GM21447 (cell line): ENCODE data around the gene PTPN1.
"Not testable (repeated sequence)": the region's sequence is repeated elsewhere in the genome, so short reads cannot be mapped to it uniquely, and the experiment has no call there.

Experiments
- ATAC-seq: cut with Tn5 transposase; IDR thresholded peaks from one replicate; pipeline ENCODE4 v1.9.1; 2021; ENCODE audit not compliant: unreplicated experiment

Gene PTPN1

DNA sequence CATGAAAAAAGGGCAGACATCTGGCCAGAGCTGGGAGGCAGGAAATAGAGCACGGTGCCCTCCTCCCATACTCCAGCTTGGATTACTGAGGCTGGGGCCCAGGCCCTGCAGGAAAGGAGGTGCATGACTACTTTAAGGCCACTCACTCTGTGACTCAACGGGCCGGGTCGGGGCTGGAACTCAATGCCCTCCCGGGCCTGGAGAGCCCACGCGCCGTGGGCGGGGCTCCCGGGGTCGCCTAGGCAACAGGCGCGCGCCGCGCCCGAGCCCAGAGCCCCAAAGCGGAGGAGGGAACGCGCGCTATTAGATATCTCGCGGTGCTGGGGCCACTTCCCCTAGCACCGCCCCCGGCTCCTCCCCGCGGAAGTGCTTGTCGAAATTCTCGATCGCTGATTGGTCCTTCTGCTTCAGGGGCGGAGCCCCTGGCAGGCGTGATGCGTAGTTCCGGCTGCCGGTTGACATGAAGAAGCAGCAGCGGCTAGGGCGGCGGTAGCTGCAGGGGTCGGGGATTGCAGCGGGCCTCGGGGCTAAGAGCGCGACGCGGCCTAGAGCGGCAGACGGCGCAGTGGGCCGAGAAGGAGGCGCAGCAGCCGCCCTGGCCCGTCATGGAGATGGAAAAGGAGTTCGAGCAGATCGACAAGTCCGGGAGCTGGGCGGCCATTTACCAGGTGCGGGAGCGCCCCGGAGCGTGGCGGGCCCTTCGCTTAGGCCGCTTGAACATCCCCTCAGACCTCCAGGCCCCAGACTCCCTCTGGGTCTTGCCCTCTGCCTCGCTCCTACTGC, at the start of gene PTPN1:
TSS of gene PTPN1 (plus strand) at position 461 of the 783 bp plus-strand sequence. CDS start at position 606, 145 bp downstream.
- ATAC-seq, result peak; percentile 80

DNA sequence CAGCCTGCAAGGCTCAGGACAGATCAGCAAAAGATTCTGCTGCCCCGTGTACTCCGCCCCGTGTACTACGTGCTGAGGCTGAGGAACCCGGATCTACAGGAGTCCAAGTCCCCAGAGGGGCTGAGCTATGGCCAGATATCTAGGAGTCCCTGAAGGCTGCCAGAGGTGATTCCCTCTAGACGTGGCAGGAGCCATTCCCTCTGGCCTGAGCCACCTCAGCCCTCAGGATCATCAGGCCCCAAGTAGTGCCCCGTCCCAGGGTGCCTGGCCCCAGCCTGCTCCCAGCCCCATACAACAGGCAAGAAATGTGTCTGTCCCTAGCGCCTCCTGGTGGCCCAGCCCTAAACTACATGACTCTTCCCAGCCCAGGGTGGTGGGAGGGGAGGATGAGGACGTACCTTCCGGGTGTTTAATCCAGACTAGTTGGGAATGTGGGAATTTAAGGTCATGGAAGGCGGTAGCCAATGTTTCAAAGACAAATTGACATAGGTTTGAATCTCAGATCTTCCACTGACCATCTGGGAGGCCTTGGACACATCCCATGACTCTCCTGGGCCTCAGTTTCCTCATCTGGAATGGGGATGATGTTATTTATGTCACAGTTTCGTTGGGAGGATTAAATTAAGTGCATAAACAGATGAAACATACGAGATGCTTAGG, 49.4 kb upstream of the PTPN1 start:
- ATAC-seq, result no peak

DNA sequence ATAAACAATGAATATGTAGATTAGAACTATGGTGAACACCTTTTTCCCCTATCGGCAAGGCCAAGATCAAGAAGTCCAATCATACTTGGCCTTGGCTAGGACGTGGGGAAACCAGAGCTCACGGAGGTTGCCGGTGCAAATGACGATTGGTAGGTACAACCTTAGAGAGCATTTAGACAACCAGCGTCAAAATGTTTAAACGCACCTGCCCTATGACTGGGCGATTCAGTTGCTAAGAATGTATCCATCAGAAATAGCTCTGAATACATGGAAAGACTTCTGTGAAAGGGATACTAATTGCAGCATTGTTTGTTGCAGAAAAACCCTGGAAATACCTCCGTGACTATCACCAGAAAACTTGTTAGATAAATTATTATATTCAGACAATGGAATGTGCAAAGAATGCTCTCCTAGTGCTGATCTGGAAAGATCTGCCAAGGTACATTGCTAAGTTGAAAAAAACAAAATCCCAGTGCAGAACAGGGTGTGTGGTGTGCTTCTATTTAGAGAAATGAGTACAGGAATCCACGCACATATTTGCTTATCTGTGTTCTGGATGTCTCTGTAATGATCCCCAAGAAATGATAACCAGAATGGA, 48.0 kb upstream of the PTPN1 start:
- ATAC-seq, result no peak

DNA sequence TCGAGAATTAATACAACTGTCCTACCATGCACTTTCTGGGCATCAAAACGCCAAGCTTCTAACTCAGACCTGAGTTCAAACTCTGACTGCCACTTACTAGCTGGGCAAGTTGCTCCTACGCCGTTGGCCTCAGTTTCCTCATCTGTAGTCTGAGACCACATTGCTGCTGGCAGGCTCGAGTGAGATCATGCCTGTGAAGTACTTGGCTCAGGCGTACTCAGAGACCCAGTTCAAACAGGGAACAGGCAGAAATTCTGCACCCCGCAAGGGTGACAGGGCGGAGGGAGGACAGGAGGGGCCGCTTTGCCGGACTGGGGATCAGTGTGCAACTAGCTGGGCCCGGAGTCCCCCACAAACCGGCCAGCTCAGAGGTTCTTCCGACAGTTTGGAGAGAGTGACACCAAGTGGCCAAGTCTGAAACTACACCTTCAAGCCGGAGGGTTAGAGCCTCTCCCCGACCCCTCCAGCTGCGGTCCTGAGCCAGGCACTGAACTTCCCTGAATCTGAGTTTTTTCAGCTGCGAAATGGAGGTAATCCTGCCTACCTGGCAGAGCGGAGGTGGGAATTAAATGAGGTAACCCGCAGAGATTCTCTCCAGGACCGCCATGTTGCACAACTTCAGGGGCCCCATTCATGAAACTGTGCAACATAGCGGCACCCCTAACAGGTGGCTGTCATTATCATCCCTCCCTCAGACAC, 46.0 kb upstream of the PTPN1 start:
- ATAC-seq, result no peak

DNA sequence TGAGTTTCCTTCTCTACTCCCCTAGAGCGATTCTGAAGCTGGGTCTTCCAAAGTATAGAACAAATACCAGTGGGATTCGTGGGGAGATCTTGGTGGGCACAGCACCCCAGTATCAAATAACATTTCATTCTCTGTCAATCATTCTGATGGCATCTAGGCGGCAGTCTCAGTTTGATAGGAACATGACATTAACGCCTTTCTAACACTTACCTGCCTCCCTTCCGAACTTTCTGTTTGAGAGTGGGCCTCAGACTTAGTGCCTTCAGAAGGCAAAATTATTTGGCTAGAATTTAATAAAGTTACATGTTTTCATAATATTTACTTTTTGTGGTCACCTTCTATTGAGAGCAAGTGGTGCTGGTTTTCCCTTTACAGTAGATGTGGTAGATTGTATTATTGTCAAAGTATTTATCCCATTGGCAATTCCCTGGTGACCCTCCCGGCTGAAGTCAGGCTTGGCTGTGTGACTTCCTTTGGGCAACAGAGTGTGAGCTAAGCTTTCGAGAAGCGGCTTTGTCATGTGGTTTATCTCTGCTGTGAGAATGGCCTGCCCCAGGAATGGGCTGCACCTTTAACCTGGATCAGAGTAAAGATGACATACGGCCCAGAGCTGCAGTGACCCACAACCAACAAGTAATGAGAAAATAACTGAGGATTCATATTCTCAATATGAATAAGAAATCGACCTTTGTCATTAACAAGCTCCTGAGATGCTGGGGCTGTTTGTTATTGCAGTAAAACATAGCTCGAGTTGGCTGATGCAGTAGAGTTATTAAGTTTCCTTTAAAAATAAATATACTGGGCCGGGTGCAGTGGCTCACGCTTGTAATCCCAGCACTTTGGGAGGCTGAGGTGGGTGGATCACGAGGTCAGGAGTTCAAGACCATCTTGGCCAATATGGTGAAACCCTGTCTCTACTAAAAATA, 45.2 kb upstream of the PTPN1 start:
- no peak for ATAC-seq

DNA sequence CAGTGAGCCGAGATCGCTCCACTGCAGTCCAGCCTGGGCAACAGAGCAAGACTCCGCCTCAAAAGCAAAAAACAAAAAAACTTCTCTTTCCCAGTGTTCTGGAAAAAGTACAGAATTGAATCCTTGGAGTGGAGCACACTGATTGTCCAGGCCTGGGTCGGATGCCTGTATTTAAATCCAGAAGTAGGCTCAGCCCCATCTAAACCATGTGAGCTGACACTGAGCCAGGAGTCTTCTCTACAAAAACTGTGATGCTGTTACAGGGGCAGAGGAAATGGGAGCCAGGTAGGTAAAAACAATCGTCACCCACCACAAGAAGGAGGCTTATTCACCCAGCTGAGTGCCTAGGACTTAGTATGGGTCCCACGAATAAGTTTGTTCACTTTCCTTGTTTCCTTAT, 43.0 kb upstream of the PTPN1 start:
- ATAC-seq, result no peak

DNA sequence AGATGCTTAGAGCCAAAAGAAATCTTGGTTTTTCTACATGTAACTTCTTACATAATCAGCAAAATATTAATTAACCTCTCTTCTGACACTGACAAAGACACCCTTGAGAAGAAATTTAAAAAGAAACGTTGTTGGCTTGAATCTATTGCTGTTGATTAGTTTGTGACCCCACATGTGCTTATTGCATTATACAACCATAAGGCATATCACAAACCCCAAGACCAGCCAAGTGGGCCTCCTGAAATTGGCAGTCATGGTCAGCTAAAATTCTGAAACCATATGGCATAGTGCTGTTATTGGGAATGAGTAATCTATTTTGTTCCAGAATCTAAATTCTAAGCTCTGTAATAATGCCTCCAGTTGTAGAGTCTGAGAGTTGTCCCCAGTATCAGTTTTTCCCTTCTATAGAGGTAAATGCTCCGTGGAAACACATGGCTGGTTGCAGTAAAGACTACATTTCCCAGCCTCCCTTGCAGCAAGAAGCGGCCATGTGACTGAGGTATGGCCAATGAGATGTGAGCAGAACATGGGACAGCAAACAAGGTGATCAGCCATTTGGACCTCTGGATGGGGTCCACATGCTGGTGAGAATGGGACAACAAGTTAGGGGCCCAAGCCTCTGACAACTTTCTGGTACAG, 42.3 kb upstream of the PTPN1 start:
- ATAC-seq, result no peak

DNA sequence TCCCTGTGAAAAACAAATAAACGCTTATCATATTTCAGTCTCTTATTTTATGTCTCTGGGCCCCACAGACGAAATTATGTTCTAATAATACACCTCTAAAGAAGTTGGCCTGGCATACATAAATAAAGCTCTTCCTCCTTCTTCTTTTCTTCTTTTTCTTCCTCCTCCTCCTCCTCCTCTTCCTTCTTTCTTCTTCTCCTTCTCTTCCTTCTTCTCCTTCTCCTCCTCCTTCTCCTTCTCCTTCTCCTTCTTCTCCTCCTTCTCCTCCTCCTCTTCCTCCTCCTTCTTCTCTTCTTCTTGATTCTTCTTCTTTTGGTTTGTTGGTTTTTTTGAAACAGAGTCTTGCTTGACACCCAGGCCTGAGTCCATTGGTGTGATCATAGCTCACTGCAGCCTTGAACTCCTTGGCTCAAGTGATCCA, 41.8 kb upstream of the PTPN1 start:
- ATAC-seq, result no peak

DNA sequence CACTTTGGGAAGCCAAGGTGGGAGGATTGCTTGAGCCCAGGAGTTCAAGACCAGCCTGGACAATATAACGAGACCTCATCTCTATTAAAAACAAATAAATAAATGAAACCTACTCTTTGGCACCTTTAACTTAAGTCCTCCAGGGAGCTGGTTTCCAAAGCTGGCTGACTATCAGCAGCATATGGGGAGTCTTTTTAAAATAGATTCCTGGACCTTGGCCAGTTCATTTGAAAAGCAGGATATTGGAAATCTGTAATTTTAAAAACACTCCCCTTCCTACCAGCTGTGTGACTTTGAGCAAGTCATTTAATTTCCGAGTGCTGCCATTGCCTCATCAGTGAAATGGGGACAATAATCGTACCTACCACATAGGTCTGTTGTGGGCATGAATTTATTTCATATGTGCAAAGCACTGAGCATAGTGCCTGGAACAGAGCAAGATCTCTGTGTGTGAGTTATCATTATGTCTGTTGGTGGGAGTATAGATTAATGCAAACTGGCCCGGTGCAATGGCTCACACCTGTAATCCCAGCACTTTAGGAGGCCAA, 40.9 kb upstream of the PTPN1 start:
- no peak for ATAC-seq

DNA sequence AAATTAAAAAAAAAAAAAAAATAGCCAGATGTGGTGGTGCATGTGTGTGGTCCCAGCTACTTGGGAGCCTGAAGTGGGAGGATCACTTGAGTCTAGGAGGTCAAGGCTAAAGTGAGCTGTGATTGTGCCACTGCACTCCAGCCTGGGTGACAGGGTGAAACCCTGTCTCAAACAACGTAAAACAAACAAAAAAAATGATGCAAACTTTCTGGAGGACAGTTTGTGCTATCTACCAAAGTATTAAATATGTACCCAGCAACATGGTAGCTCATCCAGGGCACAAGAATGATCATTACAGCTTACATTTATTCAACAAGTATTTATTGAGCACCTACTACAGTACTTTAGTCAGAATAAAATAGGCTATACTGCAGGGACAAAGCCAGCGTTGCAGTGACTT, 40.4 kb upstream of the PTPN1 start:
- no peak for ATAC-seq

DNA sequence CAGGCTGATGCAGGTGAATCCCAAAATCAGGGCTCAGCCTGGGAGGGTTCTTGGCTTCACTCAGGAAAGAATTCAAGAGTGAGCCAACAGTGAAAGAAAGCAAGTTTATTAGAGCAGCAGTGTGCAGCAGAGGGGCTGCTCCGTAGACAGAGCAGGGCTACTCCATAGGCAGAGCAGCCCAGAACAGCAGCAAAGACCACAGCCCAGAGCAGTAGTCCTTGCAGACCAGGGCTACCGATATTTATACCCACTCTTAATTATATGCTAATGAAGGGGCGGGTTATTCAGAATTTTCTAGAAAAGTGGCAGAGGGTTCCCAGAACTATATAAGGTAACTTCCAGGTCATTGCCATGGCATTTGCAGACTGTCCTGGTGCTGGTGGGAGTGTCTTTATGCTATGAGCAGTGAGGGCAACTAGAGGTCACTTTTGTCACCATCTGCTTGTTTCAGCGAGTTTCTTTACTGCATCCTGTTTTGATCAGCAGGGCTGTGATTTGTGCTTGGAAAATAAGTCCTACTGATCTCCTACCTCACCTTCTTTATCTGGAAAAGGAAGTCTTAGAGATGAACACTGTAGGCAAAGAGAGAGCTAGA, 39.8 kb upstream of the PTPN1 start:
- no peak for ATAC-seq

DNA sequence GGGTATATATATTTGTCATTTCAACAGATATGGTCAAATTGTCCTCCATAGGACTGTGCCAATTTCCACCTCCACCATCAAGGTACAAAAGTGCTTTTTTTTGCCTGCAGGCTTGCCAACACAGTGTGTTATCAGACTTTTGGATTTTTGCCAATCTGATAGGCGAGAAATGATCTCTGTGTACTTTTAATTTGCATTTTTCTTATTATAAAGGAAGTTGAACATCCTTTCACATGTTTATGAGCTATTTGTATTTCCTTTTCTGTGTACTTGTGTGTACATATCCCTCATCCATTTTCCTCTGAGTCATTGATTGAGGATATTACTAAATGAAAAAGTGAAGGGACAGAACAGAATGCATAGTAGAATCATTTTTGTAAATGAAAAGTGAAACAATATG, 39.0 kb upstream of the PTPN1 start:
- no peak for ATAC-seq

DNA sequence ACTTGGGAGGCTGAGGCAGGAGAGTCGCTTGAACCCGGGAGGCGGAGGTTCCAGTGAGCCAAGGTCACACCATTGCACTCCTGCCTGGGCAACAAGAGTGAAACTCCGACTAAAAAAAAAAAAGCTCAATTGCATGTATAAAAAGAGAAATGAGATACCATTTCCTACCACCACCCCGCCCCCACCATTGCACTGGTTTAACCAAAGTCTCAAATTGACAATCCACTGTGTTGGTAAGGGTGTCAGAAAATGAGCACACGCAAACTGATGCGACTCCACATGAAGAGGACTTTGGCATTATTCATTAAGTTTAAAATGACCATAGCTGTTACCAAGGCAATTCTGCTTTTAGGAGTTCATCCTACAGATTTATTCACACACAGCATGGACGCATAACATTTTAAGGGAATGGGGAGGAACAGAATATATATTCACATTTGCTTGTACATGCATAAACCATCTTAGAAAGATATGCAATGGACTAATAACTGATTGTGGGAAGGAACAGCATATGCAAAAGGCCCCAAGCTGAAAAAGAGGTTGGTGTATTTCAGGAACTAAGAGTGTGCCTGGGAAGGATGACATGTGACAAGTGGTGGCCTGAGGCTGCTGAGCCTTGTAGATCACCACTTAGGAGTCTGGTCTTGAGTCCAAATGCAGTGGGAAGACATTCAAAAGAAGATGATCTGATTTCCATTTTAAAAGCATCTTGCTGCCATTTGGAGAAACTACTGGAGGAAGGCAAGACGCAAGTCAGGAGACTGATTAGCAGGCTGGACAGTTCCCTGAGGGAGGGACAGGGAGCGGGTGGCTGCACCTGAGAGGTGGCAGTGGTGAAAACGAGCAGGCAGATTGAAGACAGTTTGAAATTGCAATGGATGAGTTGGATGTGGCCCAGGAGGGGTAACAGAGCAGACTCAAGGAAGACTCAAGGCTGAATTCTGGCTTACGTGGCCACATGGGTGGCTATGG, 37.2 kb upstream of the PTPN1 start:
- ATAC-seq, result no peak

DNA sequence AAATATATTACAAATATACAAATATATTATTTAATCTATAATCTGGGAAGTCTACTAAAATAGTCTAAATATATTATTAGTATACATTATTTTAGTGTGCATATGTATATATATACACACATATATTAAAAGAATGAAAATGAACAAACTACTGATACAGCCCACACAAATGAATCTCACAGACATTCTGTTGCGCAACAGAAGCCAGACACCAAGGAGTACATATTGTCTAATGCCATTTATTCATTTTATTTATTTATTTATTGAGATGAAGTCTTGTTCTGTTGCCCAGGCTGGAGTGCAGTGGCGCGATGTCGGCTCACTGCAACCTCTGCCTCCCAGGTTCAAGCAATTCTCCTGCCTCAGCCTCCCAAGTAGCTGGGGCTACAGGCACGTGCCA, 35.8 kb upstream of the PTPN1 start:
- not testable (repeated sequence) for ATAC-seq

DNA sequence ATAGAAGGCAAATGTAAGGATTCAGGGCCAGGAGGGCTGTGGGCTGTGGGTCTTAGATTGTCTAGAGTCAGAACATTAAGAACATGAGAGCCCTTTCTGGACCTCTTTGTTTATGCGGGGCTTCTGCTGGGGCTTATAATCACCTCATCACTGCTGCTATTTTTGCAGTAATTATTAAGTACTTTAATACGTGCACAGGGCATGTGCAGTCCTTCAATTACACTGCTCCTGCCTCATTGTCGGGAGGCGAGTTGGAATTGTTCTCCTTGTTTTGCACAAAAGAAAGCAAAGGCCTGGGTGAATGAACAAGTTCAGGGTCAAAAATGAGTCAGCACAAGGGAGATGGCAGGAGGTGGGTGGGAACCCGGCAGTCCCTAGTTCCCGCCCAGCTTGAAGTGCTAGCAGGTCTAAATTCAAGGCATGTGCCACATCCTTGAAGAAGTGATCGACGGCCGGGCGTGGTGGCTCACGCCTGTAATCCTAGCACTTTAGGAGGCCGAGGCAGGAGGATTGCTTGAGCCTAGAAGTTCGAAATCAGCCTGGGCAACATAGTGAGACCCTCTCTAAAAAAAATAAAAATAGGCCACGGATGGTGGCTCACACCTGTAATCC, 34.4 kb upstream of the PTPN1 start:
- no peak for ATAC-seq

DNA sequence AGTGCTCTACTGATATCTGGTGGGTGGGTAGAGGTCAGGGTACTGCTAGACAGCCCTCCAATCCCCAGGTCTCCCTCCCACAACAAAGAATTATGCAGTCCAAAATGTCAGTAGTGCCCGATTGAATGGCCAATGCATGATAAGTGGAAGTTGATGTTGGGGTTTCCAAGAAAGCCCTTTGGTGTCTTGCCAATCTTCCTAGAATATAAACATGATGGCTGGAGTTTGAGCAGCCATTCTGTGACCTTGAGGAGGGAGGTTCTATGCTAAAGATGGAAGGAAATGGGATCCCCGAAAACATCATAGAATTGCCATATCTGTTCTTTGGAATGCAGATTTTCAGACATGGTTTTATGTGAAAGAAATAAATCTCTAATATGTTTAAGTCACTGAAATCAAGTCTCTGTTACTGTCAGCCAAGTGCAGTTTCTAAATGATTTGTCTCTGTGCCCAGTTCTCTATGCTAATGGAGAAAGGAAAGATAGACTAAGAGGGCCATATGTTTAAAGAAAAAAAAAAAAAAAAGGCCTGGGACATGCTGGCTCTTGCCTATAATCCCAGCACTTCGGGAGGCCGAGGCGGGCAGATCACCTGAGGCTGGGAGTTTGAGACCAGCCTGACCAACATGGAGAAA, 32.8 kb upstream of the PTPN1 start:
- ATAC-seq, result no peak
